ENCODE data around the gene ATN1.
A peak's percentile ranks its signal among the peaks of the same experiment; 100 is the strongest.
"Not testable (repeated sequence)": the region's sequence is repeated elsewhere in the genome, so short reads cannot be mapped to it uniquely, and the experiment has no call there.

Gene ATN1, protein sequence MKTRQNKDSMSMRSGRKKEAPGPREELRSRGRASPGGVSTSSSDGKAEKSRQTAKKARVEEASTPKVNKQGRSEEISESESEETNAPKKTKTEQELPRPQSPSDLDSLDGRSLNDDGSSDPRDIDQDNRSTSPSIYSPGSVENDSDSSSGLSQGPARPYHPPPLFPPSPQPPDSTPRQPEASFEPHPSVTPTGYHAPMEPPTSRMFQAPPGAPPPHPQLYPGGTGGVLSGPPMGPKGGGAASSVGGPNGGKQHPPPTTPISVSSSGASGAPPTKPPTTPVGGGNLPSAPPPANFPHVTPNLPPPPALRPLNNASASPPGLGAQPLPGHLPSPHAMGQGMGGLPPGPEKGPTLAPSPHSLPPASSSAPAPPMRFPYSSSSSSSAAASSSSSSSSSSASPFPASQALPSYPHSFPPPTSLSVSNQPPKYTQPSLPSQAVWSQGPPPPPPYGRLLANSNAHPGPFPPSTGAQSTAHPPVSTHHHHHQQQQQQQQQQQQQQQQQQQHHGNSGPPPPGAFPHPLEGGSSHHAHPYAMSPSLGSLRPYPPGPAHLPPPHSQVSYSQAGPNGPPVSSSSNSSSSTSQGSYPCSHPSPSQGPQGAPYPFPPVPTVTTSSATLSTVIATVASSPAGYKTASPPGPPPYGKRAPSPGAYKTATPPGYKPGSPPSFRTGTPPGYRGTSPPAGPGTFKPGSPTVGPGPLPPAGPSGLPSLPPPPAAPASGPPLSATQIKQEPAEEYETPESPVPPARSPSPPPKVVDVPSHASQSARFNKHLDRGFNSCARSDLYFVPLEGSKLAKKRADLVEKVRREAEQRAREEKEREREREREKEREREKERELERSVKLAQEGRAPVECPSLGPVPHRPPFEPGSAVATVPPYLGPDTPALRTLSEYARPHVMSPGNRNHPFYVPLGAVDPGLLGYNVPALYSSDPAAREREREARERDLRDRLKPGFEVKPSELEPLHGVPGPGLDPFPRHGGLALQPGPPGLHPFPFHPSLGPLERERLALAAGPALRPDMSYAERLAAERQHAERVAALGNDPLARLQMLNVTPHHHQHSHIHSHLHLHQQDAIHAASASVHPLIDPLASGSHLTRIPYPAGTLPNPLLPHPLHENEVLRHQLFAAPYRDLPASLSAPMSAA (N-terminal part only)

DNA sequence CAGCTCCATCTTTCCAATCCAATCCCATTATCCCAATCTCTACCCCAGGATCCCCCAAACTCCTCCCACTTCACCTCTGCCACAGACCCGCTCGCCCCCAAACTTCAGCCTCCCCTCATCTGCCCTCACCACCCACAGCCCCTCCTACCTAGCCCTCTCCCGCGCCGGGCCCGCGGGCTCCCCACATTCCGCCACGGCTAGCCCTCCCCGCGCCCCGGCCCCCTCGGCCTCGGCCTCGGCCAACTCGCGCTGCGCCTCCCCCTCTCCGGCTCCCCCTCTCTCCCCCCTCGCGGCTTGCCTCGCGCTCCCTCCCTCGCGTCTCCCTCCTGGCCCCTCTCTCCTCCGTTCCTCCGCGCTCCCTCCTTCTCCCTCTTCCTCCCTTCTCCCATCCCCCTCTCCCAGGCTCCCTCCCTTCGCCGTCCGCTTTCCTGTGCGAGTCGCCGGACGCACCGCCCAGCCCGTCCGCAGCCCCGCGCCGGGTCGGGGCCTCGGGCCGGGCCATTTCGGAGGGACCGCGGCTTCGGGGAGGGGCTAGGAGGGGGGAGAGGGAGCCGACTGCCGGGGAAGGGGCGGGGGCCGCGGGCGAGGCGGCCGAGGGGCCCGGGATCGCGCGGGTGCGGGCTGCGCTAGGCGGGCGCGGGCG, at the start of gene ATN1:
TSS of gene ATN1 (plus strand) at position 581 of the 643 bp plus-strand sequence. CDS start 6,043 bp downstream, outside the sequence.
- no peak for DNase-seq

DNA sequence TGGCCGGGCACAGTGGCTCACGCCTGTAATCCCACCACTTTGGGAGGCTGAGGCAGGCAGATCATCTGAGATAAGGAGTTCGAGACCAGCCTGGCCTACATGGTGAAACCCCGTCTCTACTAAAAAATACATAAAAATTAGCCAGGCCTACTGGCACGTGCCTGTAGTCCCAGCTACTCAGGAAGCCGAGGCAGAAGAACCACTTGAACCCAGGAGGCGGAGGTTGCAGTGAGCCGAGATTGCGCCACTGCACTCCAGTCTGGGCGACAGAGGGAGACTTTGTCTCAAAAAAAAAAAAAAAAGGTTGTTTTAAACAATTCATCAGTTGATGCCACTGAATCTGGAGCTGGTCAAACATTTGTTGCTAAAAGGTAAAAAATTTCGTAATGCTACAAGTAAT, 47.9 kb upstream of the ATN1 start:
- not testable (repeated sequence) for DNase-seq

DNA sequence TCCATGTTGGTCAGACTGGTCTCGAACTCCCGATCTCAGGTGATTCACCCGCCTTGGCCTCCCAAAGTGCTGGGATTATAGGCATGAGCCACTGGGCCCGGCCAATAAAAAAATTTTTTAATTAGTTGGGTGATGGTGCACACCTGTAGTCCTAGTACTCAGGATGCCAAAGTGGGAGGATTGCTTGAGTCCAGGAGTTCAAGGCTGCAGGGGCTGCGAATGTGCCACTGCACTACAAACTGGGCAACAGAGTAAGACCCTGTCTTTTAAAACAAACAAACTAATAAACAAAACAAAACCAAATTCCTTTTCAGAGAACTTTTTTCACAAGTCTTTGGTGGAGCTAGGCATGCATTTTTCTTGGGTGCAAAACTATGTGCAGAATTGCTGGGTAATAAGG, 44.5 kb upstream of the ATN1 start:
- no peak for DNase-seq

DNA sequence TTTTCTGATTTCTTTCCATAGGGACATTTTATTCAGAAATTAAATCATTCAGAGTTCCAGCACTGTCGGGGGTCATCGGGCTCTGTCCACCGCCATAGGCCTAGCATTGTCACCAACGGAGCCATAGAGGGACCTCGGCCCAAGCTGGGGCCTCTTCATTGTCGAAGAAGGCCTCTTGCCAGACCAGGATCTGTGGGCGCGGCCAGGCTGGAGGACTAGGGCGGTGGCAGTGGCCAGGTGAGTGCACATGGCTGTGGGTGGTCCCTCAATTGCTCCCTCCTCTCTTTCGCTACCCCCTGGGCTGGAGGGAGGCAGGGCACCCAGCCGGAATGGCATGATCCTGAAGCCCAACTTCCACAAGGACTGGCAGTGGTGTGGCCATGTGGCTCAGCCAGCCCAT, 44.1 kb upstream of the ATN1 start:
- DNase-seq = no peak

DNA sequence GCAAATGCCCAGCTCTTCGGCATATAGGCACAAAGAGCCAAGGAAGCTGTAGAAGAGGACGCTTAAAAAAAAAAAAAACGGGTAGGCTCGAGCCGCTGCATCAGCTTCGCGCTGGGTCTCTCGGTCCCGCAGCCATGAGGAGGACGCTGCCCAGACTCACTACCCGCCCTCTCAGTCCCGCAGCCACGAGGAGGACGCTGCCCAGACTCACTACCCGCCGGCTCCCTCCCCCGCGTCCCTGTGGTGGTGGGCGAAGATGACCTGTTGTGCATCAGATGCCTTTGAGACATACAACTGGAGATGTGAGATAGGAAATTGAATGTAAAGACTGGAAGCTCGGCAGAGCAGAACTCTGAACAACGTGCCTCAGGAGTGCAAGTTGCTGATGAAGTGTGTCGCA, 43.2 kb upstream of the ATN1 start:
- no peak for DNase-seq

DNA sequence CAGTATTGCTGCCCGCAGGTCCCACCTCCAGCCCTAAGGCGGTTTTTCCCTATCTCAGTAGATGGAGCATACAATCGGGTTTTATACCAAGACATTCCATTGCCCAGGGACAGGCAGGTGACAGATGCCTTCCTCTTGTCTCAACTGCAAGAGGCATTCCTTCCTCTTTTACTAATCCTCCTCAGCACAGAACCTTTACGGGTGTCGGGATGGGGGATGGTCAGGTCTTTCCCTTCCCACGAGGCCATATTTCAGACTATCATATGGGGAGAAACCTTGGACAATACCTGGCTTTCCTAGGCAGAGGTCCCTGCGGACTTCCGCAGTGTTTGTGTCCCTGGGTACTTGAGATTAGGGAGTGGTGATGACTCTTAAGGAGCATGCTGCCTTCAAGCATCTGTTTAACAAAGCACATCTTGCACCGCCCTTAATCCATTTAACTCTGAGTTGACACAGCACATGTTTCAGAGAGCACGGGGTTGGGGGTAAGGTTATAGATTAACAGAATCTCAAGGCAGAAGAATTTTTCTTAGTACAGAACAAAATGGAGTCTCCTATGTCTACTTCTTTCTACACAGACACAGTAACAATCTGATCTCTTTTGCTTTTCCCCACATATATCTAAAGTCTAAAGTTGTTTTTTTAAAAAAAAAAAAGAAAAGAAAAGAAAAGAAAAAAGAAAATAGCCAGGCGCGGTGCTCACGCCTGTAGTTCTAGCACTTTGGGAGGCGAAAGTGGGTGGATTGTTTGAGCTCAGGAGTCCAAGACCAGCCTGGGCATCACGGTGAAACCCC, 41.4 kb upstream of the ATN1 start:
- DNase-seq = not testable (repeated sequence)

DNA sequence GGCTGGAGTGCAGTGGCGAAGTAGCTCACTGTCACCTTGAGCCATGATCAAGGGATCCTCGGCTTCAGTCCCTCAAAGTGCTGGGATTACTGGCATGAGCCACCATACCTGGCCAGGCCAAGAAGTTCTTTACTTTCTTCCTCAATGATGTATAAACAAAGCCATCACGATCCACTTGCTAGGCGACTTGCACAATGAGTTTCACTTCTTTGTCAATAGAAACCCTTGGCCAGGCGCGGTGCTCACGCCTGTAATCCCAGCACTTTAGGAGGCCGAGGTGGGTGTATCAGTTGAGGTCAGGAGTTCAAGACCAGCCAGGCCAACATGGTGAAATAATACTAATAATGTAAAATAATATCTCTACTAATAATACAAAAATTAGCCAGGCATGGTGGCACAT, 40.3 kb upstream of the ATN1 start:
- DNase-seq = no peak

DNA sequence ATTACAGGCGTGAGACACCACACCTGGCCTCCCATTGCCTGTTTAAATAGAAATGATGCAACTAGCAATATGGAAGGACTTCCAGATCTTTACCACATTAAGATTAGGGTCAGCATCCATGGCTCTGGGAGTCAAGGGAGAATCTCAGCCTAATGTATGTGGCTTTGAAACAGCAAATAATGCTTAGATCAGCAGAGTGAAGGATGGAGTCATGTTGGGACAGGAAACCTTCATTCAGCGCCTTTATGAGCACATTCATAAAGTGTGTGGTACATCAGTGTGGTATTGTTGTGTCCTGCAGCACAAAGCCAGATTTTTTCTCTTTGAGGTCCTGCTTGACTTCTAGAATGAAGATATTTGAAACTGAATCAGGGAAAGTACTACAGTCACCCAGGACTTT, 39.4 kb upstream of the ATN1 start:
- no peak for DNase-seq

DNA sequence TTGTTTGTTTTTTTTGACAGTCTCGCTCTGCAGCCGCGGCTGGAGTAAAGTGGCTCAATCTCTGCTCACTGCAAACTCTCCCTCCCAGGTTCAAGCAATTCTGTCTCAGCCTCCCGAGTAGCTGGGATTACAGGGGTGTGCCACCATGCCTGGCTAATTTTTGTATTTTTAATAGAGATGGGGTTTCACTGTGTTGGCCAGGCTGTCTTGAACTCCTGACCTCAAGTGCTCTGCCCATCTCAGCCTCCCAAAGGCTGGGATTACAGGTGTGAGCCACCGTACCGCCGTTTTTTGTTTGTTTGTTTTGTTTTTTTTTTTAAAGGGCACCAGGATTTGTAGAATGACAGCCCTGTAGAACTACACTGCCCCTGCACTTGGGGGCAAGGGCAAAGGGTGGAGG, 39.0 kb upstream of the ATN1 start:
- DNase-seq = not testable (repeated sequence)

DNA sequence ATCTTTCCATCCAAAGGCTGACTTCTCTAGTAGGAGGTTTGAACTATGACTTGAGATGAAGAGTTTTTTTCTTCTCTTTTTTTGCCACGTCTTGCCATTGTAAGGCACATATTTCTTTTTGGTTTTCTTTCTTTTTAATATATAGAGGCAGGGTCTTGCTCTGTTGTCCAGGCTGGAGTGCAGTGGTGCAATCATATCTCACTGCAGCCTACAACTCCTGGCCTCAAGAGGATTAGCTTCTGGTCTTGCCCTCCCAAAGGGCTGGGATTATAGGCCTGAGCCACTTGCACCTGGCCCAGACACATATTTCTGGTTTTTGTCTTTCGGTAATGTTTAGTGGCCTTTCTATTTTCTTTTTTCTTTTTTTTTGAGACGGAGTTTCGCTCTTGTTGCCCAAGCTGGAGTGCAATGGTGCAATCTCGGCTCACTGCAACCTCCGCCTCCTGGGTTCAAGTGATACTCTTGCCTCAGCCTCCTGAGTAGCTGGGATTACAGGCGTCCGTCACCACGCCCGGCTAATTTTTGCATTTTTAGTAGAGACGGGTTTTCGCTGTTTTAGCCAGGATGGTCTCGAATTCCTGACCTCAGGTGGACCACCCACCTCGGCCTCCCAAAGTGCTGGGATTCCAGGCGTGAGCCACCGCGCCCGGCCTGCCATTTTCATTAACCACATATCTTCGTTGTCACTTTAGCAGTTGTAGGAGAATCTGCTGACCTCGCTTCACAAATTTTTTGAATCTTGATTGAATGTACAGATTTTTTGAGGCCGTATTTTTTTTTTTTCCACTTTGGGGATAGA, 37.8 kb upstream of the ATN1 start:
- not testable (repeated sequence) for DNase-seq

DNA sequence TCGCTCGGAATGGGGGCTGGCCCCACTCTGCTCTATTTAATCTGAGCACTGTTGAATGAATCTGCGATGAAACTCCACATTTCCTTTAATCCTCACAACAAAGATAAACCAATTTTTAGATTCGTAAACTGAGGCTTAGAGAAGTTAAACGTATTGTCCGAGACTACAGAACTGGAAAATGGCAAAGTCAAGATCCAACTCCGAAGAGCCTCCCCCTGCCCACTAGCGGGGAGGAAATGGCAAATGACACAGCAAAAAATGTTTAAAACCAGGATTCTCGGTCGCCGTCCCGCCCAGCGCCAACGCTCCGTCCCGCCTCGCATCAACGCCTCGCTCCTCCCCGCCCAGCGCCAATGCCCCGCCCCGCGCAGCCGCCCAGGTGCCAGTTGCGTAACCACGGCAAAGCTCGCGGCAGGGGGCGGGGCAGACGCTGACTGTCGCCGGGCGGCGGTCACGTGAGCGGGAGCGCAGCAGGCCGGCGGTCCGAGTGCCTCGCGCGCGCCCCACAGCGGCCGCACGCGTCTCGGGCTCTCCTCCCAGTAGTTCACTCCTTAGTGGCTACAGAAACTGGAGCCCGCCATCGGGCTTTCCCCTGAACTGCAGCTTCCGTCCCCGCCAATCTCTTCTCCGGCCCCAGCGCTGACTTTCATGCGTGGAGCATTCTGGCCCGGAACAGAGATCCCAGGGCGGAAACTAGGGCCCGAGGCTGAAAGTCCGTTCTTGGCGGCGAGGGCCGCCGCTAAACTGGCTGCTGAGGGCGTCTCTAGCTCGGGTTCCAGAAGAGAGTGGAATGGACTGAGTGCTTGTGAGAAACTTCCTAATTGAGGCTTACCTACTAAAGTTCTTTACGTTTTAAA, 36.7 kb upstream of the ATN1 start:
- DNase-seq = peak; percentile 94

DNA sequence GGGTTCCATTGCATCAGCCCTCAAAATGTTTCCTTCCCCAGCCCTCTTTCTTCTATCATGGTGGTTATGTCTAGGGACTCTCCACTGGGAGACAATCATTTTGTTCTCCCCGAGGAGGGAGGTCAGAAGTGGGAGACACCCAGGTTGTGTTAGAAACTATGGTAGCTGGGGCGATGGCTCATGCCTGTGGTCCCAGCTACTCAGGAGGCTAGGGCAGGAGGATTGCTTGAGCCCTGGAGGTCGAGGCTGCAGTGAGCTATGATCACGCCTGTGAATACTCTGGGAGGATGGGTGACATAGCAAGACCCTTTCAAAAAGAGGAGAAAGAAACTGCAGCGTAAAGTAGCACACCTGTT, 36.1 kb upstream of the ATN1 start:
- DNase-seq = no peak

DNA sequence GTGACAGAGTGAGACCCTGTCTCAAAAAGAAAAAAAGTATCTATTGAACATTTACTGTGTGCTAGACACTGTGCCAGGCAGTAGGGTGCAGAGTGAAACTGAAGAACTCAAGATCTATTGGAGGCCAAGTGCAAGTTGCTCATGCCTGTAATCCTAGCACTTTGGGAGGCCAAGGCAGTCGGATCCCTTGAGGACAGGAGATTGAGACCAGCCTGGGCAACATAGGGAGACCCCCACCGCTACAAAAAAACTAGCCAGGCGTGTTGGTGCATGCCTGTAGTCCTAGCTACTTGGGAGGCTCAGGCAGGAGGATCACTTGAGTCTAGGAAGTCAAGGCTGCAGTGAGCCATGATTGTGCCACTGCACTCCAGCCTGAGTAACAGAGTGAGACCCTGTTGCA, 35.1 kb upstream of the ATN1 start:
- DNase-seq = not testable (repeated sequence)

DNA sequence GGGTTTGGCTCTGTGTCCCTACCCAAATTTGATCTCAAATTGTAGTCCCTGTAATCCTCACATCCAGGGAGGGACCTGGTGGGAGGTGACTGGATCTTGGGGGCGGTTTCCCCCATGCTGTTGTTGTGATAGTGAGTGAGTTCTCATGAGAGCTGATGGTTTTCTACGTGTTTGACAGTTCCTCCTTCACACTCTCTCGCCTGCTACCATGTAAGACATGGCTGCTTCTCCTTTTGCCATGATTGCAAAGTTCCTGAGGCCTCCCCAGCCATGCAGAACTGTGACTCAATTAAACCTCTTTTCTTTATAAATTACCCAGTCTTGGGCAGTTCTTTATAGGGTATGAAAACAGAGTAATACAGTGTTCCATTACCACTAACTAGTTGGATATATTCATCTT, 33.4 kb upstream of the ATN1 start:
- no peak for DNase-seq

DNA sequence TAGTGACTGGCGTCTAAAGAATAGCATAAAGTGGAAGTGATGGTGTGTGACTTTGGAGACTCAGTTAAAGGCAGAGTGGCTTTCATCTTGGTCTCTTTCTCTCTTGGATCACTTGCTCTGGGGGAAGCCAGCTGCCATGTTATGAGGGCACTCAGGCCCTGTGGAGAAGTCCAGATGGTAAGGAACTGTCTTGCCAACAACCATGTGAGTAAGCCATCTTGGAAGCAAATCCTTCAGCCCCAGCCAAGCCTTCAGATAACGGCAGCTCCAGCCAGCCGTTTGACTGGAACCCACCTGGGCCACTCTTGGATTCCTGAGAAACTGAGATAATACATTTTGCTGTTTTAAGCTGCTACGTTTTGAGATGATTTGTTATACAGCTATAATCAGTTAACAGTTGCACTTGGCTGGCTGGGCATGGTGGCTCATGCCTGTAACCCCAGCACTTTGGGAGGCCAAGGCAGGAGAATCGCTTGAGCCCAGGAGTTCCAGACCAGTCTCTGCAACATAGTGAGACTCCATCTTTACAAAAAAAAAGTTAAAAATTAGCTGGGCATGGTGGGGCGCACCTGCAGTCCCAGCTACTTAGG, 30.8 kb upstream of the ATN1 start:
- no peak for DNase-seq

DNA sequence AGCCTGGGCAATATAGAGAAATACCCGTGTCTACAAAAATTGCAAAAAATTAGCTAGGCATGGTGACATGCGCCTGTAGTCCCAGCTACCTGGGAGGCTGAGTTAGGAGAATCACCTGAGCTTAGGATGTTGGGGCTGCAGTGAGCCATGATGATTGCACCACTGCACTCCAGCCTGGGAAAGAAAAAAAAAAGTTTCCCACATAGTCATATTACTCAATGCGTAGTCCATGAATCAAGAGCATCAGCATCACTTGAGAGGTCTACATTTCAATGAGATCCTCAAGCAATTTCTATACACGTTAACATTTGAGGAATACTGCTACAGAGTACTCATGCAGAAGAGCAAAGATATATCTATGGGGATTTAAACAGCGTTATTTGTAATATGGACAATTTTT, 28.3 kb upstream of the ATN1 start:
- DNase-seq = no peak

DNA sequence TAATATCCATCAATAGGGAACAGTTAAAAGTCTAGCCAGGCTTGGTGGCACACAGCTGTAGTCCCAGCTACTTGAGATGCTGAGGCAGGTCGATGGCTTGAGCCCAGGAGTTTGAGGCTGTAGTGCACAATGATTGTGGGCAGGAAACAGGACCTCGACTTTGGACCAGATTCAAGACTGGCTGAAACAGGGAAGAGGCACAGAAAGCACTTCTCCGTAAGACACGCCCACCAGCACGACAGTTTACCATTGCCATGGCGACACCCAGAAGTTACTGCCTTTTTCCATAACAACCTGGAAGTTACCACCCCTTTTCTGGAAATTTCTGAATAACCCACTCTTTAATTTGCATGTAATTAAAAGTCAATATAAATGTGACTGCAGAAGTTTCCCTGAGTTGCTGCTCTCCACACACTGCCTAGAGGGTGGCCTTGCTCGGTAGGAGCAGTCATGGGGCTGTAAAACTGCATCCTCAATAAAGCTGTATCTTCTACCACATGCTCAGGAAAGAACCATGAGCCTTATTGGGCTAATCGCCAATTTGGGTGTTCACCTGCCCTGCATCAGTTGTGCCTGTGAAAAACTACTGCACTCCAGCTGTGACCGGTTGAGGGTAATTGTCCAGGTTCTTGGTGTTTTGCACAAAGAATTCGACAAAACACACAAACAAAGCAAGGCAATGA, 27.8 kb upstream of the ATN1 start:
- peak; percentile 68 for DNase-seq

DNA sequence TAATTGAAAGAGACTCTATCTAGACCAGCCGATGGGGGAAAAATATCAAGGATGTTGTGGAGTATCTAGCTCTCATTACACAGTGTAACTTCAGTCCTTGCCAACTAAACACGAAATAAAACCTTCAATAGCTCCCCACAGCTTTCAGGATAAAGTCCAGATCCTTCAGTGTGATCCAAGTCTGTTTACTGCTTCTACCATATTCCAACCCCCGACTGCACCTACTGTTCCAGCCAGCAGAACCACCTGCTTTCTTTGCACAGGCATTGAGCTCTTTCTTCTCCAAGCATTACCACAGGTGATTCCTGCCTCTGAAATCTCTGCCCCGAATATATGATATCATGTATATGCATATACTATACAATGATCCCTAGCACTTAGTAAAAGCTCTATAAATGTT, 25.3 kb upstream of the ATN1 start:
- no peak for DNase-seq

DNA sequence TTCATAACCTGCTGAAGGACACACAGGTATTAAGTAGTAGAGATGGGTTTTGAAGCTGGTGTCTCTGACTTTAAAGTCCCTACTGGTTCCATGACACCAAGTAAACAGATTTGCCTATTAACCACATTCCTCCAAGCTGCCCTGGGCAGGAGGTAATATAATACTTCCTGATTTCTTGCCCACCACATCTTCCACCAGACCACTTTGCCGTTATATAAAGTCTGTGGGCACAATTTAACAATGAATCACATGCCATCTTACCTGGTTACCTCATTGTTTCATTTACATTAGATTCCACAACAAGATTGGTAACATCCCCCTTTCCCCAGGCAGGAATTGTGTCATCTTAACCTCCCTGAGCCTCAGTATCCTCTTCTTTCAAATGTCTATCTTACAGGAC, 24.0 kb upstream of the ATN1 start:
- no peak for DNase-seq
